Osteoblast (primary cell): ENCODE results near the gene IFT74. TPM values are rescaled to one million over a fixed set of nuclear protein-coding genes. Genes with fewer than 3 reads are reported as not detected.

Experiments
- DNase-seq: peaks from one replicate; pipeline ENCODE4 v3.0.0; 2011; ENCODE audit warnings: low spot score, mixed read lengths; ENCODE audit not compliant: insufficient read length; ENCODE audit errors: missing footprints
- H2AFZ ChIP-seq: 2 replicates; pipeline ENCODE4 v1.6.0; 2011; ENCODE audit warnings: mild to moderate bottlenecking, low read length
- H3K27ac ChIP-seq: 2 replicates; pipeline ENCODE4 v1.5.1; 2011; ENCODE audit warnings: mild to moderate bottlenecking, low read depth, low read length, moderate library complexity
- H3K27me3 ChIP-seq: 2 replicates; pipeline ENCODE4 v1.6.0; 2012; ENCODE audit warnings: mild to moderate bottlenecking, control low read depth, inconsistent platforms, low read length, moderate library complexity; ENCODE audit not compliant: insufficient read depth
- H3K36me3 ChIP-seq: 2 replicates; pipeline ENCODE4 v1.5.1; 2011; ENCODE audit warnings: mild to moderate bottlenecking, low read length, control low read depth, moderate library complexity; ENCODE audit not compliant: insufficient read depth
- H3K4me1 ChIP-seq: 2 replicates; pipeline ENCODE4 v1.5.1; 2011; ENCODE audit warnings: mild to moderate bottlenecking, low read length, control low read depth, moderate library complexity; ENCODE audit not compliant: insufficient read depth
- H3K4me2 ChIP-seq: 2 replicates; pipeline ENCODE4 v1.6.0; 2011; ENCODE audit warnings: mild to moderate bottlenecking, low read length; ENCODE audit not compliant: insufficient read depth
- H3K4me3 ChIP-seq: fragments of 200-600 bp; sonication (generic); 3 replicates; pipeline ENCODE4 v1.5.1; 2012; ENCODE audit warnings: mild to moderate bottlenecking, low read length, inconsistent platforms; ENCODE audit not compliant: insufficient read depth
- H3K79me2 ChIP-seq: 2 replicates; pipeline ENCODE4 v1.6.0; 2012; ENCODE audit warnings: mild to moderate bottlenecking, low read length, control low read depth, inconsistent platforms; ENCODE audit not compliant: insufficient read depth
- H3K9me3 ChIP-seq: 2 replicates; pipeline ENCODE4 v1.5.1; 2011; ENCODE audit warnings: low read depth, low read length, control low read depth
- H4K20me1 ChIP-seq: 2 replicates; pipeline ENCODE4 v1.6.0; 2012; ENCODE audit warnings: mild to moderate bottlenecking, low read length, control low read depth; ENCODE audit not compliant: insufficient read depth
- total RNA-seq: library from RNA; depleted of rRNA; stranded (reverse); fragments of >200 nt; gene quantifications from 2 replicates; pipeline ENCODE4 v1.2.3, GENCODE V29; 2012
- TF ChIP-seq, protein P1 (sequence below): IDR thresholded peaks from 2 replicates; pipeline ENCODE4 v1.5.1; 2011; ENCODE audit warnings: mild to moderate bottlenecking, low read depth, low read length, moderate library complexity; ENCODE audit errors: extremely low read depth

IFT74 gene
- total RNA-seq, 1 donor, result 19.9 TPM

GRCh38 chr9:27029186-27029585 is 73.0 kb downstream of the IFT74 start:
- H3K9me3 ChIP-seq, result no peaks in the 10 kb centered on the region
- no peak overlapping the region for H3K27ac ChIP-seq
- no peaks in the 10 kb centered on the region for H3K4me1 ChIP-seq
- TF ChIP-seq, protein P1, sequence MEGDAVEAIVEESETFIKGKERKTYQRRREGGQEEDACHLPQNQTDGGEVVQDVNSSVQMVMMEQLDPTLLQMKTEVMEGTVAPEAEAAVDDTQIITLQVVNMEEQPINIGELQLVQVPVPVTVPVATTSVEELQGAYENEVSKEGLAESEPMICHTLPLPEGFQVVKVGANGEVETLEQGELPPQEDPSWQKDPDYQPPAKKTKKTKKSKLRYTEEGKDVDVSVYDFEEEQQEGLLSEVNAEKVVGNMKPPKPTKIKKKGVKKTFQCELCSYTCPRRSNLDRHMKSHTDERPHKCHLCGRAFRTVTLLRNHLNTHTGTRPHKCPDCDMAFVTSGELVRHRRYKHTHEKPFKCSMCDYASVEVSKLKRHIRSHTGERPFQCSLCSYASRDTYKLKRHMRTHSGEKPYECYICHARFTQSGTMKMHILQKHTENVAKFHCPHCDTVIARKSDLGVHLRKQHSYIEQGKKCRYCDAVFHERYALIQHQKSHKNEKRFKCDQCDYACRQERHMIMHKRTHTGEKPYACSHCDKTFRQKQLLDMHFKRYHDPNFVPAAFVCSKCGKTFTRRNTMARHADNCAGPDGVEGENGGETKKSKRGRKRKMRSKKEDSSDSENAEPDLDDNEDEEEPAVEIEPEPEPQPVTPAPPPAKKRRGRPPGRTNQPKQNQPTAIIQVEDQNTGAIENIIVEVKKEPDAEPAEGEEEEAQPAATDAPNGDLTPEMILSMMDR, result no peak
- no peaks in the 10 kb centered on the region for H3K27me3 ChIP-seq
- H3K4me3 ChIP-seq, result no peak overlapping the region
- no peak for DNase-seq
- no peak overlapping the region for H3K4me2 ChIP-seq
- no peaks in the 10 kb centered on the region for H3K79me2 ChIP-seq
- H2AFZ ChIP-seq, result no peak overlapping the region
- H3K36me3 ChIP-seq, result no peaks in the 10 kb centered on the region
- no peaks in the 10 kb centered on the region for H4K20me1 ChIP-seq

DNA sequence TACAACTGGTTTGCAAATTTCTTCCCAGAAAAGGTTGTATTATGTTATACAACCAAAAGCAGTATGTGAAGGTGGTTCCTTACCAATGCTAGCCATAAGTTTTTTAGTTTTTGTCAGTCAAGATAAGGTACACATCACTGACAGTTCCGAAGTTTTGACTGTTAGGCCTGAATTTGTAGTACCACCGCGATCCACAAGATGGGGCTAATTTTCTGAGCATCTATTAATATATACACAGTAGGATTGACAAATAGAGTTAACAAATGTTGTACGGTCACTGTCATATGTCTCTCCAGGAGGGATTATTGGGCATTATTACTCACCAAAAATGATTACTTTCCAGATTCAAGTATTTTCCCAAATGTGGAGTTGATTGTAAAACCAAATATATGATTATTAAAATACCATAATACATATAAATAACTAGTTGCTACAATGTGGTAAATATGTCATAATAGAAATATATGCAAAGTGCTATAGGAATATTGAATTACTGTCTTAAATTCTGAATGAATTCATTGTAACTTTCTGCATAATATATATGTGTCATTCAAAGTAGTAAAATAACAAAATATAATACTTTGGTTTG is 77.7 kb downstream of the IFT74 start:
- Histone ChIP-seq H4K20me1 (no peaks in the 10 kb centered on the region), H3K9me3 (no peaks in the 10 kb centered on the region), H3K27me3 (no peaks in the 10 kb centered on the region), H2AFZ (no peak overlapping the region), H3K79me2 (no peaks in the 10 kb centered on the region), H3K36me3 (no peaks in the 10 kb centered on the region), H3K27ac (no peak overlapping the region), H3K4me2 (no peak overlapping the region), H3K4me3 (no peak overlapping the region), H3K4me1 (no peaks in the 10 kb centered on the region)
- TF ChIP-seq, protein P1, result peak; percentile 83
- DNase-seq, result peak; percentile 83

GRCh38 chr9:27037499-27037898 is 81.3 kb downstream of the IFT74 start:
- Histone ChIP-seq H3K36me3 (no peaks in the 10 kb centered on the region), H3K4me1 (no peaks in the 10 kb centered on the region)
- no peak for DNase-seq

GRCh38 chr9:27041746-27042145 is 85.5 kb downstream of the IFT74 start:
- Histone ChIP-seq H3K79me2 (no peaks in the 10 kb centered on the region), H3K36me3 (no peaks in the 10 kb centered on the region), H3K4me2 (no peak overlapping the region), H3K27ac (no peak overlapping the region), H4K20me1 (no peaks in the 10 kb centered on the region), H3K27me3 (no peaks in the 10 kb centered on the region), H2AFZ (no peak overlapping the region), H3K9me3 (no peaks in the 10 kb centered on the region), H3K4me3 (no peak overlapping the region), H3K4me1 (no peaks in the 10 kb centered on the region)
- peak; percentile 22 for DNase-seq
- TF ChIP-seq, protein P1, result no peak

More at GRCh38 chr9:27037499-27037898, 81.3 kb downstream of the IFT74 start:
- no peaks in the 10 kb centered on the region for H4K20me1 ChIP-seq
- H3K4me2 ChIP-seq, result no peak overlapping the region
- H2AFZ ChIP-seq, result no peak overlapping the region
- H3K27ac ChIP-seq, result no peak overlapping the region
- H3K4me3 ChIP-seq, result no peak overlapping the region
- no peaks in the 10 kb centered on the region for H3K9me3 ChIP-seq
- TF ChIP-seq, protein P1, result no peak
- H3K79me2 ChIP-seq, result no peaks in the 10 kb centered on the region
- H3K27me3 ChIP-seq, result no peaks in the 10 kb centered on the region
